Measurements from ENCODE around the gene SPAG4.

Gene SPAG4

DNA sequence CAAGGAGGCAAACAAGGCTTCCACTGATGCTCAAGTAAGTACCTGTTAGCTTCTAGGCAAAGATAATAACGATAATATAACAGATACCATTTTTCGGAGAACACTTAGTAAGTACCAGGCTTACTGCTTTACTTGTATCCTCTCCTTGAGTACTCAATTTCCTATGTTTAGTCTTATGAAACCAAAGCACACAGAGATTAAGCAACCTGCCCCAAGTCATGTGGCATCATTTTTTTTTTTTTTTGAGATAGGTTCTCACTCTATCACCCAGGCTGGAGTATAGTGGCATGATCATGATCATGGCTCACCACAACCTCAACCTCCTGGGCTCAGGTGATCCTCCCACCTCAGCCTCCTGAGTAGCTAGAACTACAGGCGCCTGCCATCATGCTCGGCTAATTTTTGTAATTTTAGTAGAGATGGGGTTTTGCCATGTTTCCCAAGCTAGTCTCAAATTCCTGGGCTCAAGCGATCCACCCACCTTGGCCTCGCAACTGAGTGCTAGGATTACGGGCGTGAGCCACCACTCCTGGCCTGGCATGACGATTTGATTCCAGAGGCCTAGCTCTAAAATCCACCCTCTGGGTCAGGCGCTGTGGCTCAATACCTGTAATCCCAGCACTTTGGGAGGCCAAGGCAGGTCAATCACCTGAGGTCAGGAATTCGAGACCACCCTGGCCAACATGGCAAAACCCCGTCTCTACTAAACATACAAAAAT is 14.0 kb downstream of the SPAG4 start:
- in situ Hi-C loops (cut with HindIII; ENCODE audit: low sequenced_read_pairs) = no loop called here
- TF ChIP-seq, protein P1, sequence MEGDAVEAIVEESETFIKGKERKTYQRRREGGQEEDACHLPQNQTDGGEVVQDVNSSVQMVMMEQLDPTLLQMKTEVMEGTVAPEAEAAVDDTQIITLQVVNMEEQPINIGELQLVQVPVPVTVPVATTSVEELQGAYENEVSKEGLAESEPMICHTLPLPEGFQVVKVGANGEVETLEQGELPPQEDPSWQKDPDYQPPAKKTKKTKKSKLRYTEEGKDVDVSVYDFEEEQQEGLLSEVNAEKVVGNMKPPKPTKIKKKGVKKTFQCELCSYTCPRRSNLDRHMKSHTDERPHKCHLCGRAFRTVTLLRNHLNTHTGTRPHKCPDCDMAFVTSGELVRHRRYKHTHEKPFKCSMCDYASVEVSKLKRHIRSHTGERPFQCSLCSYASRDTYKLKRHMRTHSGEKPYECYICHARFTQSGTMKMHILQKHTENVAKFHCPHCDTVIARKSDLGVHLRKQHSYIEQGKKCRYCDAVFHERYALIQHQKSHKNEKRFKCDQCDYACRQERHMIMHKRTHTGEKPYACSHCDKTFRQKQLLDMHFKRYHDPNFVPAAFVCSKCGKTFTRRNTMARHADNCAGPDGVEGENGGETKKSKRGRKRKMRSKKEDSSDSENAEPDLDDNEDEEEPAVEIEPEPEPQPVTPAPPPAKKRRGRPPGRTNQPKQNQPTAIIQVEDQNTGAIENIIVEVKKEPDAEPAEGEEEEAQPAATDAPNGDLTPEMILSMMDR (IDR thresholded peaks at IDR 0.05; ENCODE audit: low read depth, low read length, missing control alignments) = no peak
- no peak overlapping the region for H3K4me3 ChIP-seq (ENCODE audit: low read depth, low read length)
- DNase-seq (ENCODE audit: low read depth) = no peak

DNA sequence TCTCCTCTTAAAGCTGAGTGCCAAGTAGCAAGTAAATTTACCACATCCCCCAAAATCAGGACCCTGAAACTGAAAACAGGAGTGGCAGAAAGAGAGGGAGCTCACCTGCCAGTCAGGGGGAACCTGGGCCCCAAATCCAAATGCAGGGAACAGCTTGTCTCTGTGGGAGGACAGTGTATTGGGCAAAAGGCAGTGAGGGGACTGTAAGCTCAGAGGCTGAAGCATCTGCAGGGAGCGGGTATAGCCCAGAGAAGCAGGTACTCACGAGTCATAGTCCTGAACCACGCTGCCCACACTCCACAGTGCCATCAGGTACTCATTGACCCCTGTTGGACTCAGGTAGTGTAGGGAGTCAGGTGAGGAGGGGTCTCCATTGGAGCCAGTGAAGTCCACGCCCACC is 15.0 kb downstream of the SPAG4 start:
- H3K4me3 ChIP-seq (ENCODE audit: low read depth, low read length) = no peak overlapping the region
- no peak for DNase-seq (ENCODE audit: low read depth)
- TF ChIP-seq, protein P1 (IDR thresholded peaks at IDR 0.05; ENCODE audit: low read depth, low read length, missing control alignments) = no peak
- in situ Hi-C loops (cut with HindIII; ENCODE audit: low sequenced_read_pairs) = no loop called here

DNA sequence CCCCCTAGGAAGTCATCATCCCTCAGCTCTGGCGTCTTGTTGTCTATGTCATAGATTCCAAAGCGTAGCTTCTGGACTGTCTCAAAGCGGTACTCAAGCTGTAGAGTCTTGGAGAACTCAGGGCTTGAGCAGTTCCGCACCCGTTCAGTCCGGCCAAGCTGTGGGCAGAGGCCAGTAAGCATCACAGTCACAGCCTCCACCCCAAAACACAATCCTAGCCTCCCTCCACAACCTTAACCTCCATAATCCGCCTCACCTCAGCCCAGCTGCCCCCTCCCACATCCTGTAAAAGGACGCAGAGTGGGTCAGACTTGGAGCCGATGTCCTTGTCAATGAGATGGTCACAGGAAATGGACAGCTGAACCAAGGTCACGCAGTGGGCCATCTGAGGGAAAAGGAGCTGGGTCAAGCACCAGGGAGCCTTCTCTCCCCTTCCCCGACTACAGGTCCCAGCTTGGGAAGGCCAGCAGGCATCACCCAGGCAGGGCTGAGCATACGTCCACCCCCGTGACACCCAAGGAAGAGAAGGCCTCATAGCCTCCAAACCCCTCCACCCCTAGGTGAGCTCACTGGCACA is 17.0 kb downstream of the SPAG4 start:
- TF ChIP-seq, protein P1 (IDR thresholded peaks at IDR 0.05; ENCODE audit: low read depth, low read length, missing control alignments) = no peak
- H3K4me3 ChIP-seq (ENCODE audit: low read depth, low read length) = no peak overlapping the region
- no peak for DNase-seq (ENCODE audit: low read depth)
- in situ Hi-C loops (cut with HindIII; ENCODE audit: low sequenced_read_pairs) = no loop called here

DNA sequence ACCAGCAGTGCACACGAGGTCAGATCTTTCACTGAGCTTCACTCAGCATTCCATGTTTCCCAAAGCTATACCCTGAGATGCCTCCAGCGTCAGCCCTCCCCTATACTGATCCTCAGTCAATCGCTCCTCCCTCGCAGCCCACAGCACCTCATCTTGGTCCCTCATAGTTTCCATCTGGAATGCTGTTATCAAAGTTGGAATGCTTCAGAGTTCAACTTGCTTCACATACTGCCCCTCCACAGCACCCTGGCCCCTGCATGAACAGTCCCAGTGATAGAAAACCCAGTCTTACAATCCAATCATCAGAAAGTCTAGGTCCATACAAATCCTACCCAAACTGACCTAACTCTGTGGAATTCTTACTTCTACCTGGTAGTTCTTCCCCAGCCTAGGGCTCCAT is 20.0 kb downstream of the SPAG4 start:
- in situ Hi-C loops (cut with HindIII; ENCODE audit: low sequenced_read_pairs) = no loop called here
- no peak for DNase-seq (ENCODE audit: low read depth)
- H3K4me3 ChIP-seq (ENCODE audit: low read depth, low read length) = no peak overlapping the region
- TF ChIP-seq, protein P1 (IDR thresholded peaks at IDR 0.05; ENCODE audit: low read depth, low read length, missing control alignments) = no peak

DNA sequence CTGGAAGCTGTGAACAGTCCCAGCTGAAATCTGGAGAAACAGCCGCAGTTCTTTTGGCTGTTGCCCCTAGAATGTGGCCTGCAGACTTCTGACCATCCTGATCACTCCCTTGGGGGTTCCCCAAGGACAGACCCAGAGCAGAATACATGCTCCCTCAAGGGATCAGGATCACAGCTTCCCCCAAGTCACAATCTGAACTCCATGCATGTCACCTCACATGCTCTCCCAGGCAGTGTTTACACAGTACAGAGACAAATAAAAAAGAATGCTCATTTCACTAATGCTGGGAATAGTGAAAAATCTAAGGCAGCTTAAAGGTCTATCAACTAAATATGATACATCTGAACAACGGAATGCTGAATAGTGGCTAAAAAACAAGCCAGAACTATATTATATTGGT is 20.5 kb downstream of the SPAG4 start:
- in situ Hi-C loops (cut with HindIII; ENCODE audit: low sequenced_read_pairs) = no loop called here

DNA sequence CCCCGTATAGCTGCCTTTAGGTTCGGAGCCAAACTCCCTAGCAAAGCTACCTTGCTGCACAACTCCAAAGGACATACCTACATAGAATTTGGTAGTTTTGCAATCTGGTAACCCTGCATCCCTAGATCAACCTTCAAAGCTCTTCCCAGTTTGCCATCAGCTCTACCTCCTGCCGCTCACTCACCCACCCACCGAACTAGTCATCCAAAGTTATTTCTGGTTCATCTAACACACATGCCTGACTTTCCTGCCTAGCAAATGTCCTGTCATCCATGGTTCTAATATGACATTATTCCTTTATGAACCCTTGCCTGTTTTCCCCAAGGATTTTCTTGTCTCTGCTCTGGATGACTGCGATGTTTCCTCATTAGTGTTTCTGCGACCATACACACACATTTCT is 21.6 kb downstream of the SPAG4 start:
- no peak for DNase-seq (ENCODE audit: low read depth)
- in situ Hi-C loops (cut with HindIII; ENCODE audit: low sequenced_read_pairs) = no loop called here
- H3K4me3 ChIP-seq (ENCODE audit: low read depth, low read length) = no peak overlapping the region
- TF ChIP-seq, protein P1 (IDR thresholded peaks at IDR 0.05; ENCODE audit: low read depth, low read length, missing control alignments) = no peak

More for the DNA sequence above, 20.5 kb downstream of the SPAG4 start:
- no peak overlapping the region for H3K4me3 ChIP-seq (ENCODE audit: low read depth, low read length)
- no peak for DNase-seq (ENCODE audit: low read depth)
- TF ChIP-seq, protein P1 (IDR thresholded peaks at IDR 0.05; ENCODE audit: low read depth, low read length, missing control alignments) = no peak
